GM23338 (cell line): ENCODE measurements around the gene FABP1.

Source experiments
- EZH2phosphoT487 ChIP-seq: fragments of 200-600 bp; sonication (generic); IDR thresholded peaks from one replicate; pipeline ENCODE4 v1.8.1; 2018; ENCODE audit warnings: antibody characterized with exemption; ENCODE audit not compliant: unreplicated experiment
- TF ChIP-seq, protein P1 (sequence below), 2 experiments: fragments of 200-600 bp in 1 of 2; sonication (generic) in 1 of 2; conservative IDR thresholded peaks; 2 replicates each; pipeline versions ENCODE4 v1.5.1 to v1.6.1; 2016 to 2017; ENCODE audit warnings: antibody characterized with exemption in 2 of 2, low read depth in 2 of 2, mild to moderate bottlenecking in 2 of 2, moderate library complexity in 1 of 2

DNA sequence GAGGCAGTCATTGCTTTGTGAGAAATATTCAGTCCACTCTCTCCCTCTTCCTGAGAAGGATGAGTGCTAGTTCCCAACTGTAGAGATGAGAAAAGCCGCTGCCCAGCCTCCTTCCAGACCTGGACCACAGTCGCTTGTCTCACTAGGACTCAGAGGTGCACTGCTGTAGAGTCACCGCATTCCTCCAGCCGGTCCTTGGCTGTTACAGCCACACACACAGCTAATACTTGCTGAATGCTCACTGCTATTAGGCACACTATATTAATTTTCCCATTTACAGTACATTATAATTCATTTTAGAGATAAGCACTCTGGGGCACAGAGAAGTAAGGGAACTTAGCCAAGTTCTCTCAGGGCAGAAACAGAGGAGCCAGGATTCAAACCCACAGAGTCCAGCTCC is 10.0 kb upstream of the FABP1 start:
- TF ChIP-seq, protein P1, sequence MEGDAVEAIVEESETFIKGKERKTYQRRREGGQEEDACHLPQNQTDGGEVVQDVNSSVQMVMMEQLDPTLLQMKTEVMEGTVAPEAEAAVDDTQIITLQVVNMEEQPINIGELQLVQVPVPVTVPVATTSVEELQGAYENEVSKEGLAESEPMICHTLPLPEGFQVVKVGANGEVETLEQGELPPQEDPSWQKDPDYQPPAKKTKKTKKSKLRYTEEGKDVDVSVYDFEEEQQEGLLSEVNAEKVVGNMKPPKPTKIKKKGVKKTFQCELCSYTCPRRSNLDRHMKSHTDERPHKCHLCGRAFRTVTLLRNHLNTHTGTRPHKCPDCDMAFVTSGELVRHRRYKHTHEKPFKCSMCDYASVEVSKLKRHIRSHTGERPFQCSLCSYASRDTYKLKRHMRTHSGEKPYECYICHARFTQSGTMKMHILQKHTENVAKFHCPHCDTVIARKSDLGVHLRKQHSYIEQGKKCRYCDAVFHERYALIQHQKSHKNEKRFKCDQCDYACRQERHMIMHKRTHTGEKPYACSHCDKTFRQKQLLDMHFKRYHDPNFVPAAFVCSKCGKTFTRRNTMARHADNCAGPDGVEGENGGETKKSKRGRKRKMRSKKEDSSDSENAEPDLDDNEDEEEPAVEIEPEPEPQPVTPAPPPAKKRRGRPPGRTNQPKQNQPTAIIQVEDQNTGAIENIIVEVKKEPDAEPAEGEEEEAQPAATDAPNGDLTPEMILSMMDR (conservative IDR thresholded peaks at IDR 0.05; ENCODE audit: low read depth in 2 of 2) = no peak
- TF ChIP-seq EZH2phosphoT487 = no peak
